ENCODE results near the gene MIA.
"Not testable (repeated sequence)": the region's sequence is repeated elsewhere in the genome, so short reads cannot be mapped to it uniquely, and the experiment has no call there.

The MIA gene

DNA sequence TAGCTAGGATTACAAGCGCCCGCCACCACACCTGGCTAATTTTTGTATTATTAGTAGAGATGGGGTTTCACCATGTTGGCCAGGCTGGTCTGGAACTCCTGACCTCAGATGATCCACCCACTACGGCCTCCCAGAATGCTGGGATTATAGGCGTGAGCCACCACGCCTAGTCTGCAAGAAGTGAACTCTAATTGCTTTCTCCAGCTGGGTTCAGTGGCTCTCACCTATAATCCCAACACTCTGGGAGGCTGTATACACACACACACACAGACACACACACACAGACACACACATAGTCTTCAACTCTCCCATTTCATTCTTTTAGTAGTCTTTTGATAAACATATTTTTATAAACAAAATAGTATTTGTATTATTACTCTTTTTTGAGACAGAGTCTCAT, 45.3 kb upstream of the MIA start:
- not testable (repeated sequence) for H3K4me3 ChIP-seq (ENCODE audit: low read depth, low read length); H3K27ac ChIP-seq (ENCODE audit: extremely low read depth, low read depth, low read length); H3K9me3 ChIP-seq (ENCODE audit: control insufficient read depth, insufficient read depth, low read depth, low read length); H3K4me1 ChIP-seq (ENCODE audit: control insufficient read depth, insufficient read depth, low read length)
- H3K36me3 ChIP-seq (ENCODE audit: control insufficient read depth in 2 of 2, insufficient read depth in 1 of 2, low read length in 2 of 2) = peaks cover 81 to 97% of the 10 kb centered on the region in 2 experiments
- ChIA-PET POLR2A (interaction anchor here (1.7 kb wide), 2 partner anchors 20 to 49 kb away, joined by 4 to 7 read pairs; partner anchors contain the start of genes ACTMAP and SNRPA), CTCF (interaction anchor here (1.5 kb wide), 1 partner anchor 14 kb away, joined by 7 read pairs; no protein-coding TSS in a partner anchor)
- TF ChIP-seq GLIS1 (tag by site-specific recombination; IDR thresholded peaks at IDR 0.05) = peak; percentile 95

DNA sequence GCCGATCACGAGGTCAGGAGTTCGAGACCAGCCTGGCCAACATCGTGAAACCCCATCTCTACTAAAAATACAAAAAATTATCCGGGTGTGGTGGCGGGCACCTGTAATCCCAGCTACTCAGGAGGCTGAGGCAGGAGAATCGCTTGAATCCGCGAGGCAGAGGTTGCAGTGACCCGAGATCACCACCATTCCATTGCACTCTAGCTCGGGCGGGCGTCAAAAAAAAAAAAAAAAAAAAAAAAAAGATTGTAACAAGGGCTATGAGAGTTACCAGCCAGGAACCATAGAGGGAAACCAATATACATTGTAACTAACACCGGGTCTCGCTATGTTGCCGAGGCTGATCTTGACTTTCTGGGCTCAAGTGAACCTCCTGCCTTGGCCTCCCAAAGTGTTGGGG, 43.0 kb upstream of the MIA start:
- peaks cover 87 to 96% of the 10 kb centered on the region in 2 experiments for H3K36me3 ChIP-seq (ENCODE audit: control insufficient read depth in 2 of 2, insufficient read depth in 1 of 2, low read length in 2 of 2)
- POLR2A ChIA-PET; H3K4me1 ChIP-seq (ENCODE audit: control insufficient read depth, insufficient read depth, low read length); H3K27ac ChIP-seq (ENCODE audit: extremely low read depth, low read depth, low read length); H3K9me3 ChIP-seq (ENCODE audit: control insufficient read depth, insufficient read depth, low read depth, low read length); H3K4me3 ChIP-seq (ENCODE audit: low read depth, low read length): not testable (repeated sequence)
- TF ChIP-seq, protein P1, sequence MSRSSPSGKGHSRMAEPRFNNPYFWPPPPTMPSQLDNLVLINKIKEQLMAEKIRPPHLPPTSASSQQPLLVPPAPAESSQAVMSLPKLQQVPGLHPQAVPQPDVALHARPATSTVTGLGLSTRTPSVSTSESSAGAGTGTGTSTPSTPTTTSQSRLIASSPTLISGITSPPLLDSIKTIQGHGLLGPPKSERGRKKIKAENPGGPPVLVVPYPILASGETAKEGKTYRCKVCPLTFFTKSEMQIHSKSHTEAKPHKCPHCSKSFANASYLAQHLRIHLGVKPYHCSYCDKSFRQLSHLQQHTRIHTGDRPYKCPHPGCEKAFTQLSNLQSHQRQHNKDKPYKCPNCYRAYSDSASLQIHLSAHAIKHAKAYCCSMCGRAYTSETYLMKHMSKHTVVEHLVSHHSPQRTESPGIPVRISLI (tag by site-specific recombination; IDR thresholded peaks at IDR 0.05) = peak; percentile 53; the same call in 1 of the 2 replicates
- CTCF ChIA-PET = interaction anchor here (0.6 kb wide), 1 partner anchor 74 kb away, joined by 3 read pairs; no protein-coding TSS in a partner anchor

- Histone ChIP-seq H3K36me3 (ENCODE audit: control insufficient read depth in 2 of 2, insufficient read depth in 1 of 2, low read length in 2 of 2) (peaks cover 83 to 93% of the 10 kb centered on the region in 2 experiments), H3K4me3 (ENCODE audit: low read depth, low read length) (no peak overlapping the region), H3K9me3 (ENCODE audit: control insufficient read depth, insufficient read depth, low read depth, low read length) (no peaks in the 10 kb centered on the region), H3K27ac (ENCODE audit: extremely low read depth, low read depth, low read length) (no peak overlapping the region), H3K4me1 (ENCODE audit: control insufficient read depth, insufficient read depth, low read length) (no peaks in the 10 kb centered on the region)
- CTCF ChIA-PET = interaction anchor here (0.6 to 1.8 kb wide), 5 partner anchors 14 to 224 kb away, joined by 3 to 6 read pairs (median 3); no protein-coding TSS in a partner anchor
- TF ChIP-seq ZNF621 (tag by site-specific recombination; IDR thresholded peaks at IDR 0.05) (no peak), ZFHX2 (tag by site-specific recombination; conservative IDR thresholded peaks at IDR 0.05) (no peak), ZNF140 (tag by site-specific recombination; IDR thresholded peaks at IDR 0.05) (no peak), ZNF248 (tag by site-specific recombination; IDR thresholded peaks at IDR 0.05) (no peak), ZNF585B (tag by site-specific recombination; IDR thresholded peaks at IDR 0.05) (no peak), EGR2 (tag by site-specific recombination; IDR thresholded peaks at IDR 0.05; ENCODE audit: low read depth) (no peak), ZNF473 (tag by site-specific recombination; IDR thresholded peaks at IDR 0.05) (no peak), ZNF335 (tag by site-specific recombination; conservative IDR thresholded peaks at IDR 0.05) (no peak), PRDM4 (tag by site-specific recombination; IDR thresholded peaks at IDR 0.05) (no peak), ZNF404 (tag by site-specific recombination; IDR thresholded peaks at IDR 0.05) (no peak), SETDB1 (IDR thresholded peaks at IDR 0.05; ENCODE audit: insufficient read length, low read length) (no peak), ZNF24 (tag by site-specific recombination; IDR thresholded peaks at IDR 0.05) (no peak), ZBTB8A (tag by site-specific recombination; IDR thresholded peaks at IDR 0.05) (no peak), ZFP69B (tag by site-specific recombination; IDR thresholded peaks at IDR 0.05) (no peak)
- TF ChIP-seq, protein P2, sequence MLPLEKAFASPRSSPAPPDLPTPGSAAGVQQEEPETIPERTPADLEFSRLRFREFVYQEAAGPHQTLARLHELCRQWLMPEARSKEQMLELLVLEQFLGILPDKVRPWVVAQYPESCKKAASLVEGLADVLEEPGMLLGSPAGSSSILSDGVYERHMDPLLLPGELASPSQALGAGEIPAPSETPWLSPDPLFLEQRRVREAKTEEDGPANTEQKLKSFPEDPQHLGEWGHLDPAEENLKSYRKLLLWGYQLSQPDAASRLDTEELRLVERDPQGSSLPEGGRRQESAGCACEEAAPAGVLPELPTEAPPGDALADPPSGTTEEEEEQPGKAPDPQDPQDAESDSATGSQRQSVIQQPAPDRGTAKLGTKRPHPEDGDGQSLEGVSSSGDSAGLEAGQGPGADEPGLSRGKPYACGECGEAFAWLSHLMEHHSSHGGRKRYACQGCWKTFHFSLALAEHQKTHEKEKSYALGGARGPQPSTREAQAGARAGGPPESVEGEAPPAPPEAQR (tag by site-specific recombination; IDR thresholded peaks at IDR 0.05) = no peak
- TF ChIP-seq, protein P3, sequence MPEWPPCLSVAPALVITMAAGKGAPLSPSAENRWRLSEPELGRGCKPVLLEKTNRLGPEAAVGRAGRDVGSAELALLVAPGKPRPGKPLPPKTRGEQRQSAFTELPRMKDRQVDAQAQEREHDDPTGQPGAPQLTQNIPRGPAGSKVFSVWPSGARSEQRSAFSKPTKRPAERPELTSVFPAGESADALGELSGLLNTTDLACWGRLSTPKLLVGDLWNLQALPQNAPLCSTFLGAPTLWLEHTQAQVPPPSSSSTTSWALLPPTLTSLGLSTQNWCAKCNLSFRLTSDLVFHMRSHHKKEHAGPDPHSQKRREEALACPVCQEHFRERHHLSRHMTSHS (tag by site-specific recombination; IDR thresholded peaks at IDR 0.05) = no peak
- TF ChIP-seq, protein P4, sequence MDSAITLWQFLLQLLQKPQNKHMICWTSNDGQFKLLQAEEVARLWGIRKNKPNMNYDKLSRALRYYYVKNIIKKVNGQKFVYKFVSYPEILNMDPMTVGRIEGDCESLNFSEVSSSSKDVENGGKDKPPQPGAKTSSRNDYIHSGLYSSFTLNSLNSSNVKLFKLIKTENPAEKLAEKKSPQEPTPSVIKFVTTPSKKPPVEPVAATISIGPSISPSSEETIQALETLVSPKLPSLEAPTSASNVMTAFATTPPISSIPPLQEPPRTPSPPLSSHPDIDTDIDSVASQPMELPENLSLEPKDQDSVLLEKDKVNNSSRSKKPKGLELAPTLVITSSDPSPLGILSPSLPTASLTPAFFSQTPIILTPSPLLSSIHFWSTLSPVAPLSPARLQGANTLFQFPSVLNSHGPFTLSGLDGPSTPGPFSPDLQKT (IDR thresholded peaks at IDR 0.05; ENCODE audit: borderline replicate concordance, low read depth, low read length) = no peak
- POLR2A ChIA-PET = interaction anchor here (1.2 kb wide), 1 partner anchor 17 kb away, joined by 4 read pairs; the partner anchor contains the start of genes ACTMAP and SNRPA
Observed at GRCh38 chr19:40733149-40733548, 42.2 kb upstream of the MIA start.
